Large intestine (tissue), 3 donors: ENCODE measurements around the gene OSBPL3. TPM values are rescaled to one million over a fixed set of nuclear protein-coding genes. Genes with fewer than 3 reads are reported as not detected.

Experiments
- DNase-seq, 2 donors: peaks; one replicate each; pipeline versions ENCODE4 v3.0.0 to v3.0.0-alpha.2; 2013
- H3K27ac ChIP-seq: one replicate; pipeline ENCODE4 v1.5.1; 2013; ENCODE audit warnings: low read length
- H3K27me3 ChIP-seq: 2 replicates; pipeline ENCODE4 v1.6.1; 2013; ENCODE audit warnings: low read length; ENCODE audit not compliant: control insufficient read depth, insufficient read depth
- H3K36me3 ChIP-seq: 2 replicates; pipeline ENCODE4 v1.6.1; 2013; ENCODE audit warnings: low read length; ENCODE audit not compliant: control insufficient read depth, insufficient read depth
- H3K4me1 ChIP-seq: one replicate; pipeline ENCODE4 v1.6.1; 2013; ENCODE audit warnings: low read length; ENCODE audit not compliant: control insufficient read depth, insufficient read depth
- H3K4me3 ChIP-seq: one replicate; pipeline ENCODE4 v1.5.1; 2013; ENCODE audit warnings: low read length
- H3K9me3 ChIP-seq: one replicate; pipeline ENCODE4 v1.6.1; 2013; ENCODE audit warnings: mild to moderate bottlenecking, low read depth, low read length, moderate library complexity; ENCODE audit not compliant: control insufficient read depth
- WGBS: methylation state at CpG from one replicate; pipeline ENCODE4 v1.1.5; 2013; ENCODE audit warnings: low lambda C conversion rate; ENCODE audit not compliant: insufficient coverage; 5-methylcytosine and 5-hydroxymethylcytosine counted together
- polyA plus RNA-seq: library from polyadenylated mRNA; unstranded; fragments of 120-200 nt; gene quantifications from one replicate; pipeline ENCODE4 v1.2.1, GENCODE V29; 2013

Gene OSBPL3
- polyA plus RNA-seq, 1 donor = 32.4 TPM

DNA sequence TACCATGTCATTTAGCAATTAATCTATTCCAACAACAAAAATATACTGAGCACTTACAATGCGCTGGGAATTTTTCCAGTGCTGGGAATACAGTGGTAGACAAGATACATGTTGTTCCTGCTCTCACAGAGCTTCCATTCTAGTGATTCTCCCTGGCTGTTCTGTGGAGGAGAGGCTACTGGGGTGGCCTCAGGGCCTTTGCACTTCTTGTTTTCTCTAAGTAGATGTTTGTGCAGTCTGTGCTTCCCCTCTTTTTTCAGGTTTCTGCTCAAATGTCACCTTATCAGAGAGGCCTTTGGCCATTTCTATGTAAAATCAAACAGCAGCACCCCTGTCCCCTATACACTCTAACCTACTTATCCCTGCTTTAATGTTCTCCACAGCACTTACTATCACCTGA, 24.7 kb downstream of the OSBPL3 start:
- Histone ChIP-seq H3K27ac (no peak overlapping the region), H3K36me3 (no peaks in the 10 kb centered on the region), H3K4me1 (no peaks in the 10 kb centered on the region), H3K27me3 (no peaks in the 10 kb centered on the region), H3K9me3 (no peaks in the 10 kb centered on the region), H3K4me3 (no peak overlapping the region)
- no peak for DNase-seq
- 100% methylated on average over 1 of the region's 1 CpG for WGBS

DNA sequence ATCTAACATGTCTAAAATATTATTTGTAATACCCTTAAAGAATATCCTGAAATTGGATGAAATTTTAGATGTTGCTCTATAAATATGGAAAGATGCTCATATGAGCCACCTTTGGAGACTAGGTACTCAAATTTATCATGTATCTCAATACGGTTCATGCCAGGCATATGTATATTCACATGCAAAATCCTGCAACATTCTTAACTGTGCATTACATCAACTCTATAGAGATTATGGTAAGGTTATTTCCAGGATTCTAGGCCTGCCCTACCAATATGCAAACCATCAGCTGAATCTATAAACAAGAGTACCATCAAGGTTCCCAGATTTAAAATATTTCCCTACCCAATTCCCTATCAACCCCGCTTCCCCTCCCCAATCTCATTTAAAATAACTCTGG, 27.5 kb downstream of the OSBPL3 start:
- H3K4me3 ChIP-seq = no peak overlapping the region
- H3K27me3 ChIP-seq = no peaks in the 10 kb centered on the region
- H3K27ac ChIP-seq = no peak overlapping the region
- WGBS = no CpG with 5 or more reads among the region's 2 CpGs
- H3K36me3 ChIP-seq = no peaks in the 10 kb centered on the region
- no peaks in the 10 kb centered on the region for H3K9me3 ChIP-seq
- DNase-seq = no peak
- H3K4me1 ChIP-seq = no peaks in the 10 kb centered on the region

DNA sequence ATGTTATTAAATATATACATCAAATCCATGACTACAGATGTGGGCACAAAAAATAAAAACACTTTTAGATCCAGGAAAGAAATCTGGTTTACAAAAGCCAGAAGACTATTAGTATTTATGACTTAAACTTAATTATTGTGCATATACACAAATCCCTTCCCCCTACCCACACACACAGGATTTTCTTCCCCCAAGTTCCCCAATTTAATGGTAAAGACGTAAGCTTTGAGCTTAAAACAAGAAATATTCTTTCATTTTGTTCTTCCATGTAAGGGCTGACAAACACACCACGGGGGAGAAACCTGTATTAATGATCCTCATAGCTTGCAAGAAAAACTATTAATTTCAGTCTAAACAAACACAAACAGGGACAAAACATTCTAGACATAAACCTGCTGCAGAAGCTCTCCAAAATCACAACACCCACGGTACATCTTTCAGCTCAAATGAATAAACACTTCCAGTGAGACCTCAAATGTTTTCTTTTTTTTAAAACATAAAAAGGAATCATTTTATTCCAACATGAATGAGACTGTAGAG, 28.5 kb downstream of the OSBPL3 start:
- H3K27ac ChIP-seq = no peak overlapping the region
- no peaks in the 10 kb centered on the region for H3K4me1 ChIP-seq
- 83% methylated on average over 2 of the region's 3 CpGs for WGBS
- no peak overlapping the region for H3K4me3 ChIP-seq
- H3K36me3 ChIP-seq = no peaks in the 10 kb centered on the region
- DNase-seq = no peak
- H3K9me3 ChIP-seq = no peaks in the 10 kb centered on the region
- H3K27me3 ChIP-seq = no peaks in the 10 kb centered on the region

GRCh38 chr7:24949884-24950283, 30.1 kb downstream of the OSBPL3 start:
- Histone ChIP-seq H3K36me3 (no peaks in the 10 kb centered on the region), H3K9me3 (no peaks in the 10 kb centered on the region), H3K27ac (no peak overlapping the region), H3K27me3 (no peaks in the 10 kb centered on the region), H3K4me3 (no peak overlapping the region), H3K4me1 (no peaks in the 10 kb centered on the region)
- WGBS = no CpG with 5 or more reads among the region's 1 CpG
- DNase-seq = no peak

DNA sequence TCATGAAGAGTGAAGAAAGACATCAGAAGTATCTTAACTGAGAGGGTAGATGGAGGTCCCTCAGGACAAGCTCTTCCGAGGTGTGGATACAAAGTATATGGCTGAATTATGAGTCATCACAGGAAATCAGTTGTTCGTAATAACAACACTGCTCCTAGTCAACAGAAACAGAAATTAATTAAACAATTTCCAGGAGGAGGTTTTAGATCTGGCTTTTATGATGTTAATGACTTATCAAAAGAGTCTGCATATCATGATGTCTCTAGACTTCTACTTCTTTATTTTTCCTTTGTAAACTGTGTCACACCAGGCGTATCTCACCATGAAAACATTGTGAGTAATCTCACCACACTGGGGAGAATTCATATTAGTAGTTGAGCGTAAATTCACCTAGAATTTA, 31.2 kb downstream of the OSBPL3 start:
- Histone ChIP-seq H3K36me3 (no peaks in the 10 kb centered on the region), H3K4me1 (no peaks in the 10 kb centered on the region), H3K9me3 (no peaks in the 10 kb centered on the region), H3K27me3 (no peaks in the 10 kb centered on the region), H3K27ac (no peak overlapping the region), H3K4me3 (no peak overlapping the region)
- DNase-seq = no peak
- WGBS = 100% methylated on average over 2 of the region's 4 CpGs

DNA sequence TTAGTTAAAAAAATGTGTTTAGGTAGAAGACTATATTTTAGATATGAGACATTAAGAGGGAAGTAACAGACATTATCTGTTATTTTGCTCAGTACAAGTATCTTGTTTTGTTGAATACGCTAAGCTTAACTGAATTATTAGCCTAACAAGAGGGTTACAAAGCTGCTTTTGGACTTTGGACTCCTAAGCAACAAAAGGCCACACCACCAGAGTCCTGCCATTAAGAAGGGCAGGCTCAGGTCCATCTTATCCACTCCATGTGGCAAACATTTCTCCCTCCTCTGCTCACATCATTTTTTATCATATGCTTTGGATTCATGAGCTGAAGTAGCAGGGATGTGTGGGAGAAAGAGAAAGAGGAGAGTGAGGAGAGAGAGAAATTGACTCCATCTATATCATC, 33.5 kb downstream of the OSBPL3 start:
- Histone ChIP-seq H3K4me1 (no peaks in the 10 kb centered on the region), H3K36me3 (no peaks in the 10 kb centered on the region), H3K9me3 (no peaks in the 10 kb centered on the region), H3K27me3 (no peaks in the 10 kb centered on the region), H3K27ac (no peak overlapping the region), H3K4me3 (no peak overlapping the region)
- DNase-seq = peak; percentile 7 to 47
- WGBS = no CpG with 5 or more reads among the region's 1 CpG

DNA sequence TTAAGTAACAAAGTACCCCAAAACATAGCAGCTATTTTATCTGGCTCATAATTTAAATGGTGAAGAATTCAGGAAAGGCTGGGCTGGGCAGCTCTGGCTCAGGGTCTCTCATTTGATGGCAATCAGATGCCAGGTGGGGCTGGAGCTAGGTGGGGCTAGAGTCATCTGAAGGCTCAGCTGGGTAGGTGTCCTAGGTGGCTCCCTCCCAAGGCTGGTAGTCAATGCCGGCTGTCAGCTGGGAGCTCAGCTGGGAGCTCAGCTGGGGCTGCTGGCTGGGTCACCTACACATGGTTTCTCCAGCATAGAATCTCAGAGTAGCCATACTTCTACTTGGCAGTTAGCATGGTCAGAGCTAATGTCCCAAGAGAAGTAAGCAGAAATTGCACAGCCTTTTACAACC, 34.1 kb downstream of the OSBPL3 start:
- no peak overlapping the region for H3K4me3 ChIP-seq
- no peaks in the 10 kb centered on the region for H3K4me1 ChIP-seq
- no CpG with 5 or more reads among the region's 1 CpG for WGBS
- H3K27me3 ChIP-seq = no peaks in the 10 kb centered on the region
- H3K36me3 ChIP-seq = no peaks in the 10 kb centered on the region
- no peak overlapping the region for H3K27ac ChIP-seq
- no peak for DNase-seq
- no peaks in the 10 kb centered on the region for H3K9me3 ChIP-seq

DNA sequence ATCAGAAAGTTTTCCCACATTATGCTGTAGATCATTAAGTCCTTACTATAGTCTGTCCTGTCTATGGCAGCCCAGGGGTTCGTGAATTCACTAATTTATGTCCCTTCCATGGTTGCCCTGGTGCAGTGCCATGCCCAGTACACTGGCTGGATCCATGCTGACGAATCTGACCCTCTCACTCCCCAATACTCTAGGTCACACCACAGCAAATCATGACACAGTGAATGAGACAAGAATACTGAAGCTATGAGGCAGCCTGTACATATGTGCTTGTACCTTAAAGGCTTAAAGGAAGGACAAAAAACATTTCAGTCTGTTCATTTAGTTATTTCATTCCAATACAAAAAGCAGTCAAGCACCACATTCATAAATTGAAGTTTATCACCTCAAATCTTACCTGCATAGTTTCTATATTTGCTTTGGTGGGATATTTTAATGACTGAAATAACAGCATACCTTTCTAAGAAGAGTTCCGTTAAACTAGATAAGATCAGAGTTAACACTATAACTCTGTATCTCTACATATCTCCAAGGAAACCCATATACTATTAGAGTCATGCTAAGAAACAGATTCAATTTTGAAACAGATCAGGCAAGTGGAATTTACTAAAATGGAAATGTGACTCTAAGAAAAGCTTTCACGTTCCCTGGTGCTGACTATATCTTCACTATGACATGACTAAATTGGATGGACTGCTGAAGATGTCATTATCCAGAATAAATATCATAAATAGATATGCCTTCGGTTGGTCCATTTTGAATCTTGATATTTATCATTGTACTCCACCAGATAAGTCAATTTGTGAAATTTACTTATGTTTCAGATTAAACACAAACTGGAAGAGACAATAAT, 36.7 kb downstream of the OSBPL3 start:
- Histone ChIP-seq H3K4me1 (no peaks in the 10 kb centered on the region), H3K36me3 (no peaks in the 10 kb centered on the region), H3K9me3 (no peaks in the 10 kb centered on the region), H3K4me3 (no peak overlapping the region), H3K27me3 (no peaks in the 10 kb centered on the region), H3K27ac (no peak overlapping the region)
- no peak for DNase-seq
- 76% methylated on average over 2 of the region's 5 CpGs for WGBS

- Histone ChIP-seq H3K9me3 (no peaks in the 10 kb centered on the region), H3K4me3 (no peak overlapping the region), H3K27ac (no peak overlapping the region), H3K4me1 (no peaks in the 10 kb centered on the region), H3K27me3 (no peaks in the 10 kb centered on the region), H3K36me3 (no peaks in the 10 kb centered on the region)
- whole genome bisulfite sequencing = 100% methylated on average over 2 of the region's 5 CpGs
- DNase-seq = no peak
Observed at GRCh38 chr7:24942226-24942625, 37.8 kb downstream of the OSBPL3 start.

DNA sequence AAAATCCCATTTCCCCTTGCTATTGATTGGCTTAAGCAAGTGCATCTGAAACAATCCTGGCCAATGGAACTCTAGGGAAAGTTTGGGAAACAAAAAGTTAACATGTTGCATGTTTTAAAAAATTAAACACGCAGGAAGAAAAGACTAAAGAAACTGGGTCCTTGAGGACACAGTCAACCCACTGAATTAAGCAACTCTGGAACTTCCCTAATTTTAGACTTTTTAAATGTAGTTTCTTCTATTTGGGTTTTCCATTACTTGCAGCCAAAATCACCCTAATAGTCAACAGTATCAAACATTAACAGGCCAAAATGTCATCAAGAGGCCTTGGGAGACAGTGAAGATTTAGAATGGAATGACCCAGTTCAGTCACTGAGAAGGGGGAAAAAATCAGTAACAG, 40.6 kb downstream of the OSBPL3 start:
- Histone ChIP-seq H3K4me3 (no peak overlapping the region), H3K9me3 (no peaks in the 10 kb centered on the region), H3K27me3 (no peaks in the 10 kb centered on the region), H3K36me3 (no peaks in the 10 kb centered on the region), H3K27ac (no peak overlapping the region), H3K4me1 (no peaks in the 10 kb centered on the region)
- no peak for DNase-seq
- no CpG with 5 or more reads among the region's 1 CpG for WGBS
